NOMO-1 treated with dmso at 0.1 percent for 144 hours (cell line): ENCODE results near the gene RHOD.

Source experiments
- DNase-seq: peaks from one replicate; lab custom pipeline; 2025; ENCODE audit not compliant: unreplicated experiment; lab: John Stamatoyannopoulos, UW

The RHOD gene, protein sequence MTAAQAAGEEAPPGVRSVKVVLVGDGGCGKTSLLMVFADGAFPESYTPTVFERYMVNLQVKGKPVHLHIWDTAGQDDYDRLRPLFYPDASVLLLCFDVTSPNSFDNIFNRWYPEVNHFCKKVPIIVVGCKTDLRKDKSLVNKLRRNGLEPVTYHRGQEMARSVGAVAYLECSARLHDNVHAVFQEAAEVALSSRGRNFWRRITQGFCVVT

DNA sequence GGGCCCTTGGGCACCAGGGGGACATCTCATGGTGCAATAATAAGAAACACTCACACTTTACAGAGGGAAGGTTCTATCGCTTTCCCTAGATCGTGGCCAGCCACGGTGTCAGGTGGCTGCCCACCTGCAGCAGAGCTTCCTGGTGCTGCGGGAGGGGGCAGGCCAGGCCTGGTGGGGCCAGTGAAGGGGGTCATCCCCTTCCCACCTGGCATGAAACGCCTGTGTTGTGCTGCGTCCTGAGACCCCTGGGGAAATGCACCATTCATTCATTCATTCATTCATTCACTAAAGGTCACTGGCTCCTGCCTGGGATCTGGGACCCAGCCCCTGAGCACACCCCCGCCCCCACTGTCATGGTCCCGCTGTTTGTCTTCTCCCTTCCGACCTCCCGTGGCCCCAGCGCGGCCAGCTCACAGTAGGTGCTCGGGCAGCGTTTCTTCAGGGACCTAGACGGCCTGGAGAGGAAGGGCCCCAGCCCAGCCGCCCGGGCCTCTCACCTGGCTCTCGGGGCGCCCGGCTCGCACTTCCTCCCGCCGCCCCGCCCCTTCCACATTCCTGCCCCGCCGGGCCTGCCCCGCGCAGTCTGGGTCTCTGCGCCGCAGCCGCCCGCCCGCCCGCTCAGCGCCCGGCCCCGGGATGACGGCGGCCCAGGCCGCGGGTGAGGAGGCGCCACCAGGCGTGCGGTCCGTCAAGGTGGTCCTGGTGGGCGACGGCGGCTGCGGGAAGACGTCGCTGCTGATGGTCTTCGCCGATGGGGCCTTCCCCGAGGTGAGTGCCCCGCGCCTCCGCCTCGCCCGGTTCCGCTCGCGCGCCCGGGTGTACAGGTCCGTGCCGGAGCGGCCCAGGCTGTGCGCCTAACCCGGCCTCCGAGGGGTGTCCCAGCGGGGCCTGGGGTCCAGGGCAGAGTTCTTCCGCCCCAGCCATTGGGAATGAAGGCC is at the start of gene RHOD:
RHOD (plus strand) TSS at position 581 of the 938 bp plus-strand sequence; CDS start at position 637, 56 bp downstream.
- DNase-seq: no peak

DNA sequence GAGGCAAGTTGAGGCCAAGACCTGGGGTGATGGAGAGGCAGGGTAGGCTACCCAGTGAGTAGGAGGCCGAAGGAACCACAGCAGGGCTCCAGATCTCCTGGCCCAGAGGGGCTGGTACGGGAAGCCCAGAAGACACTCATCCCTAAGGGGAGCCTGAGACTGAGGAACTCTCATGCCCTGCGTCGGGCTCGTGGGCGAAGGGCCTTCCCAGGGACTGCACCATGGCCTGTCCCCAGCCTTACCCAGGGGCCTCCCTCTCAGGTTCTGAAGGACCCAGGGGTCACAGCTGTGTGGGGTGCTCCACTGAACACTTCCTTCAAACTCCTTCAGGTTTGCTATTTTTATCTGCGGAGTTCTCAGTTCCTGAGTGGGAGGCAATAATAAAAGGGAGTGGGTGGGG is 49.5 kb upstream of the RHOD start:
- no peak for DNase-seq

DNA sequence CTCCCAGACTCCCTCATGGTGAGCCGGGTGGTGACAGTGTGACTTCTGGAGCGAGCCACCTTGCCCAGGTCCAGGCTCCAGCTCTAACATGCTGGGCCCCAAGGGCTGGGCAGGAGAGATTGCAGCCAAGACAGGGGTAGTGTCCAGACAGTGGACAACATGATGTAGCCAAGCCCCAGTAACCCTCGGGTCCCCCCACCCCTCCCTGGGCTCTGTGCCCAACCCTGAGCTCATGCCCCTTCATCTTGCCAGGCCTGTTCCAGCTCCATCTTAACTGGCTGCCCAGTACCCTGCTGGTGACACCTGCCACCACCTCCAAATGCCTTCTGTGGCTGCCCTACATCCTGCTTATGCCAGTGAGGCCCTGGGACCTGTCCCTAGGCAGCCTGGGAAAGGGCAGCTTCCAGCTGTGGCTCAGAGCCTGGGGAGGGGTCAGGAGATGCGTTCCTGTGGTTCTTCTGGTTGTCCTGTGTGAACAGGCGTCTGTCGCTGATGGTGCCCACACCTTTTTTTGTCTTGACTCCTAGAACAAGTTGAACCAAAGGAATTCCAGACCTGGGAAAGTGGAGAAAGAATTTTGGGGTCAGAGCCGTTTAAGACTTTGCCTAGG is 46.2 kb upstream of the RHOD start:
- DNase-seq: no peak

DNA sequence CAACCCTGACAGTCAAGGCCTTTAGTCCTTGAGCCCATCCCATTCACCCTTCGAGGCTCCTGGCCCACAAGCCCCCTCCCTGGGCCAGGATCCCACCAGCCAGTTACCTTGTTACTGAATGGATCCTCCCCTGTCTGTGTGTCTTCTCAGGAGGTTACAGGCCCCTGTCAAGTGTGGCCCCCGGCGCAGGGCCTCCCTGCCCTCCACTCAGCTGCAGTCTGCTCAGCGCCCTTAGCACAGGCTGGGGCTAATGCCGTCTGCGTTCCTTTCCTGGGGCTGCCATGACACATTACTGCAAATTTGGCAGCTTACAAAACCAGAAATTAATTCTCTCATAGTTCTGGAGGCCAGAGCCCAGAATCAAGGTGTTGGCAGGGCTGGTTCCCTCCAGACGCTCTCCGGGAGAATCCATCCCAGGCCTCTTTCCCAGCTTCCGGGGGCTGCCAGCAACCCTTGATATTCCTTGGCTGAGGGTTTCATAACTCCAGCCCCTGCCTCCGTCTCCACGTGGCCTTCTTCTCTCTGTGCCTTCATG is 43.1 kb upstream of the RHOD start:
- DNase-seq: no peak

DNA sequence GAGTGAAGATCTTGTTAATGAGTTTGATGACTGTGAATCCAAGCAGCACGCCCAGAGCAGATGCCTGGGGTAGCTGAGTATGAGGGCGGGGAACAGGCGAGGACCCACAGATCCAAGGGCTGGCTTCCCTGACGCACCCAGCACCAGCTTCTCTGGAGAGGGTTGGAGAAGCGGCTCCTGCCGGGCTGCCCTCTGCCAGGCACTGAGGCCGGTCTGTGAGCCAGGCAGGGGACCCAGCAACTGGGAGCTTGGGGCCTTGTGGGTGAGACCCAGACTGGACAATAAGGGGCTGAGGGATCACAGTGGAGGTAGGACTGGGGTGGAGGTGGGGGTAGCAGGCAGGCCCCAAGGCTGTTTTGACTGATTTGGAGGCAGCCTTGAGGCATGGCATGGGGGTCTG is 42.3 kb upstream of the RHOD start:
- DNase-seq: no peak

DNA sequence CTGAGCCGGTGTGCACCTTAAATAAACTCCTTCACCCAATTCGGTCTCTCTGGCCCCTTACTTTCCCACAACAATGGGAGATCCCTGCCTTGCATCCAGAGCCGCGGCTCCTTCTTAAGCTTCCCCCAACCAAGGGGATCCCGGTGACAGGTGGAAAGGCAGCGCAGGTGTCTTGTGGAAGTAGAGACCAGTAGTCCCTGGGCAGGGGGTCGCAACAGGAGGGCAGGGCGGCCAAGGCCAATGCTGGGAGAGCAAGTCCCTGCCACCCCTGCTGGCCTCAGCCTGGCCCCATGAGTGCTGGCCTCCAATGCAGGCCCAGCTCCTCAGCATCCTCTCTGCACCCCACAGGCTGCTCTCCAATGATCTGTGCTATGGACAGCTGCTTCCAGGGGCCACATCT is 41.6 kb upstream of the RHOD start:
- DNase-seq: no peak

DNA sequence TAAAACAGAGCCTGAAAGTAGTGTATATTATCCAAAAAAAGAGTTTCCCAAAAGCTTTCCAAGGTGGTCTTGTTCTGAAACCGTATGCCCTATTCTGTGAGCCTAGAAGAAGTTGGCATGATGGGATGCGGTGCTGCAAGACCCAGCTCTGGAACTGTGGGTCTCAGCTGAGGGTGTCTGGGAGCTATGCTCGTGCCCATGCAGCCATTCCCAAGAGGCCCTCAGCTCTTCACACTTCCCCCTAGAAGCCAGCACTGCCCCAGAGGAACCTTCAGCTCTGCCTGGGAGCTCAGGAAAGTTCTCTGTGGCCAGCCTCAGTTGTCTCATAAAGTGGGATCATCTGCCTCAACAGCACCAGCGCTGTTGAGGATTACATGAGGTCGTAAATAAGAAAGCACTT is 40.1 kb upstream of the RHOD start:
- no peak for DNase-seq

DNA sequence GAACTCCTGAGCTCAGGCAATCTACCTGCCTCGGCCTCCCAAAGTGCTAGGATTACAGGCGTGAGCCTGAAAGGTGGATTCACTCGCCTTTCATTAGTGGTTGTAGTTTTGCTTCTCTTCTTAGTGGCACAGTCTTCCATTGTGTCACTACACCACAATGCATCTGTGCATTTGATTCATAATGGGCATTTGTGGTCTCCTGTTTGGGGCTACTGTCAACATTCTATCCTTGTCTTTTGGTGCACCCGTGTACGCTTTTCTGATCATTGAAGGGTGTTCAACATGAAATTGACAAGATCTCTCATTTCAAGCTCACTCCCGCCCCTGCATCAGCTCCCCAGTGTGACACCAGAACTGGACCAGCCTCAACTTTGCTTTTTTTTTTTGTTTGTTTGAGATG is 35.7 kb upstream of the RHOD start:
- DNase-seq: no peak

DNA sequence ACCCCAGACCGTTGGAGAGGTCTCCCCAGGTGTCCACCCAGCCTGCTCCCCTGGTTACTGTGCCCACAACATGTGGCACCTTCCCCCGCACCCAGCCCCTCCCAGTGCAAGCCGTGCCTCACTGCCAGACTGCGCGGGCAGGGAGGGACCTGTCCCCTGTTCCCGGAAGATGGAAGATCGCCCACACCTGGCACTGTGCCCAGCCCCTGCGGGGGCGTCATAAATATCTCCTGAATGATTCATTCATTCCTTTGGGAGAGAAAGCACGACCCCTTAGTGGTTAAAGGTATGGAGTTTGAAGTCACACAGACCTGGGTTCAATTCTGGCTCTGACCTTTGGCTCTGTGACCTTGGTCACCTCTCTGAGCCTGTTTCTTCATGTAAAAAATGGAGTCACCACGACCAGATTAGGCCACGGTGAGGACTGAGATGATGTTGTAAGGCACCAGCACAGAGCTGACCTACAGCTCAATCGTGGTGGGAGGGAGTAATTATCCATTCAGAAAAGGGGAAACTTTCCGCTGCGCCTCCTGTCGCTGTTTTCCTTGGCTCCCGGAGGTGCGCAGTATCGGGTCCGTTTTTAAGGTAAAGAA is 34.2 kb upstream of the RHOD start:
- no peak for DNase-seq

DNA sequence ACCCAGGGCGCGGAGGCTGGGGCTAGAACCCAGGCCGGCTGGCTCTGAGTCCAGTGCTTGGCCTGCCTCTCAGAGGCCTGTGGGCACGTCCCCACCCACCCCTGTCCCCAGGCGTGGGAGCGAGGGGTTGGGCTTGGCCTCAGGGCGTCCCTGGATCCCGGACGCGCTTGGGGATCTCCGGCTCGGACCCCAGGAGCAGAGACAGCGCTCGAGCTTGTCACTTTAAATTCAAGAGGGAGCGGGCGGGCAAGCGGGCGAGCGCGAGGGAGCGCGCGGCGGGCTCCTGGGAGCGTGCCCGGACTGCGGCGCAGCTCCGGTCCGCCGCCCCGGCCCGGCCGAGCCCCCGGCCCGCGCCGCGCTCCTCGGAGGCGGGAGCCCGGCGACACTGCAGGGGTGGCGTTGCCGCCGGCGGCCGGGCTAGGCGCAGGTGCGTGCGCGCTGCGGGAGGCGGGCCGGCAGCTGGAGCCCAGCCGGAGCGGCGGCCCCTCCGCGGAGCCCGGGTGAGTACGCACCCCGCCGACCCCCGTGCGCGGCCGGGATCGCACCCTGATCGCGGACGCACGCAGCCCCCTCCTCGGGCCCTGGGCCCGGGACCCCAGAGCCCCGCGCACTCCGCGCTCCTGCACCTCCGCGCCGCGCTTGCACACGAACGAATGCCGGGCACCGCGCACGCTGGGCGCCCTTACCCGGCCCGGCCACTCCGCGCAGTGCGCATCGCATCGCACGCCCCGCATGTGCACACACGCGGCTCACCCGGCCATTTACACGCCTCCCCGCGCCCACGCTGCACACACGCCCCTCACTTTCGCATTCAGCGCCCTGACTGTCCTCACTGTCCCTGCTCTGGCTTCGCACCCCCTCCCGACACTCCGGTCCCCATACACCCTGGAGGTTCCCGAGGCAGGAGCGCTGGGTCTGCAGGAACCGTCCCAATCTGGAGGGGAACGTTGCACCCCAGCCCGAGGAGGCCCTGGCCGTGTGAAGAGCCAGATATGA is 33.4 kb upstream of the RHOD start, which contains the start of gene SYT12:
SYT12 (plus strand) TSS at position 174 of the 996 bp plus-strand sequence. CDS start 7,011 bp downstream, outside the sequence.
- DNase-seq: no peak

DNA sequence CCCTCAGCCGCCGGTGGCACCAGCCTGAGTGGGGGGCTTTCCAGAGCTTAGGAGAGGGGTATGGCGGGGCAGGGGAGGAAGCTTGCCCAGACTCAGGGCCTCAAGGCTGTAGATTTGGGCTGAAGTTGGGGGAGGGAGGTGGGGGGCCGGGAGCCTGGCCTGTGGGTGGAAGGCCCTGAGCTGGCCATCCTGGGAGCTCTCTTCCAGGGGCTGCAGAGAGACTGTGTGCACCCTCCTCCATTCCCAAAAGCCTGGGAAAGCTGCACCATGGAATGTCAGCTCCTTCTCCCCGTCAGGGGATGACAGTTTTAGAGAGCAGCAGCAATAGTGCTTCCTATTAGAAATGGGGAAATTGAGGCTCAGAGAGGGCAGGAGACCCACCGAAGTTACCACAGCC is 32.7 kb upstream of the RHOD start:
- DNase-seq: no peak

DNA sequence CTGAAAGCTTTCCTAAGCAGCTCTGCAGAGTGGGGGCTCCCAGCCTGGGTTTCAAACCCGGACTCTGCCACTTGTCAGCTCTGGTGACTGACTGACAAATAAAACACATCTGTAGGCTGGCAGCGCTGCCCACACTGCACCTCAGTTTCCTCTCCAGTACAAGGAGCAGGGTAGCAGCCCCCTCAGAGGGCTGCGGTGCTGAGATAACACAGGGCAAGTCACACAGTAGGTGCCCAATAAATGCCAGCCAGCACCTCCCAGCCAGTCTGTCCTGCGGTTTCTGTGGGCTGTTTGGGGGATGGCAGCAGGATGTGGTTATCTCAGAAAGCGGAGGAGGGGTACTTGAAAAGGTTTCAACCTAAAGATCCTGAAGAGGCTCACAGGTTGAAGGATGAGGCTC is 32.2 kb upstream of the RHOD start:
- no peak for DNase-seq

DNA sequence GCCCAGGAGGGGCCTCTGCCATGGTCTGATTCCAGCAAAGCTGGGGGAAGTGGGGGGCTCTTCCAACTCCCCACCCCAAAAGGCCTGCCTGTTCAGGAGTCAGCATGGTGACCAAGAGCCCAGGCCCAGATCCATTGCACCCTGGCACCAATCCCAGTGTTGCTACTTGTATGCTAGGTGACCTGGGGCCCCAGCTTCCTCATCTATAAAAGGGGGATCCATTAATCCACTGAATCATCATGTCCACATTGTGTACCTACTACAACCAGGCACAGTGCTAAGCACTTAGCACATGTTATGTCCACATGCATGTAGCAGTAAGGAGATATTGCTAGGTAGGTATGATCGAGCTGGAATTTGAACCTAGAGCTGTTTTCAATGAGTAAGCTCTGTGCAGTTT is 31.7 kb upstream of the RHOD start:
- no peak for DNase-seq

DNA sequence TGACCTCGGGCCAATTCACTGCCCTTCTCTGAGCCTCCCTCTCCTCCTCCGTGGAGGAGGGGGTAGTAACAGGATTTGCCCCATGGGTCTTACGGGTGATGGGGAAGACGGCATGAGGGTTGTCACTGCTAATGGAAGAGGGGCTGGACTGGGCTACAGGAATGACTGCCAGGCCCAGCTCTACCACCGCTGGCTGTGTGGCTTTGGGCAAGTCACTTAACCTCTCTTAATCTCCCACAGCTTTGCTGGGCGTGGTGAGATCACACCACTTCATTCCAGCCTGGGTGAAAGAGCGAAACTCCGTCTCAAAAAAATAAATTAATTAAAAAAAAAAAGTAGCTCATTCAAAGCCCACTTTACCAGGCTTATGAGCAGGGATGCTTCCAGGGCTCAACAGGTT is 30.9 kb upstream of the RHOD start:
- no peak for DNase-seq

DNA sequence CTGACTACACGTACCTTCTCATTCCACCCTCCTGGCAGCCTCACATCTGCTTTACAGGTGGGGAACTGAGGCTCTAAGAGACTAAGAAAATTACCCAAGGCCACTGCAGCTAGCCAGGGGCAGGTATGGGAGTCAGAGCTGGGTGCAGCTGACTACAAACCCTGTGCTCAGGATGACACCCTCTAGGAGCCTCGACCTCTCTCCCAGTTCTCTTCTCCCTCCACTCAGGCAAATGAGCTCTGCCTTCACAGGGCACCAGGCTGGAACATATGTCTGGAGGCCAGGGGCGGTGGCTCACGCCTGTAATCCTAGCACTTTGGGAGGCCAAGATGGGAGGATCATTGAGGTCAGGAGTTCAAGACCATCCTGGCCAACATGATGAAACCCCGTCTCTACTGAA is 29.7 kb upstream of the RHOD start:
- DNase-seq: no peak

DNA sequence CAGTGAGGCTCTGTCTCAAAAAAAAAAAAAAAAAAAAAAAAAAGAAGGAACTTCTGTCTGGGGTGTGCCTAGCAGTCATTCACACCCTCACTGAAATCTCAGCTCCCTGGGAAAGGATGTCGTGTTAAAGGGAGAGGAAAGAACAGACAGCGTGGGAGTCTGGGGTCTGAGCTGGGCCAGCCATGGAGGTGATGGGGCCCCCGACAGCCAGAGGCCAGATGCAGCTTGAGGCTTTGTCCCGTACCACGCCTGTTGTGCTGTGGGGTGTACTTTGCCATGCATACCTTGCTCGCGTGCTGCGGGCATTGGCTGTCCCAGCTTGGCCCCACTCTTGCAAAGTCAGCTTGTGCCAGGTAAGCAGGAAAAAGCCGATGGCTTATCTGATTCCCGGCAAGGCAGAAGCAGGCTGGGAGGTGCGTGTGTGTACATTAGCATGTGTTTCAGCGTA is 29.1 kb upstream of the RHOD start:
- DNase-seq: no peak

DNA sequence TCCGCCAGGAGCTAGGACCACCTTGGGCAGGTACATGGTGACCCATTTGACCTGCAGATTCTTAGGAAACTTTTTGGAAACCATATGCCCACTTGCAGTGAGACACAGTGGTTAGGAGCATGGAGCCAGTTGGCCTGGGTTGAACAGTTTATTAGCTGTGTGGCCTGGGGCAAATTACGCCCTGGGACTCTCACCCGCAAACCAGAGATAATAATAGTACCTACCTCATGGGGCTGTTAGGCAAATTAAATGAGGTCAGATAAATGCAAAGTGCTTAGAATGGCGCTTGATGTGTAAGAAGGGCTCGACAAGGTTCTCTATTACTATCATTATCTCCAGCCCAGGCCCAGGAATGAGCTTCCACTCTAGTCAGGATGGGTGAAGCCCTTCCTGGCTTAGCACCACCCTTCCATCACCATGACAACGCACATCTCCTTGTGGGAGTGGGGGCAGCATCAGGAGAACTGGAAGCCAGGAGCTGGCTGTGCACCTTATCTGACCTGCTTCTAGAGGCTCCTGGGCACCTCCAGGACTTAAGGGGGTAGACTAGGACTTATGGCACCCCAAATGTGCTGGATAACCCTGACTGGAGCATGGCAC is 28.6 kb upstream of the RHOD start:
- no peak for DNase-seq

DNA sequence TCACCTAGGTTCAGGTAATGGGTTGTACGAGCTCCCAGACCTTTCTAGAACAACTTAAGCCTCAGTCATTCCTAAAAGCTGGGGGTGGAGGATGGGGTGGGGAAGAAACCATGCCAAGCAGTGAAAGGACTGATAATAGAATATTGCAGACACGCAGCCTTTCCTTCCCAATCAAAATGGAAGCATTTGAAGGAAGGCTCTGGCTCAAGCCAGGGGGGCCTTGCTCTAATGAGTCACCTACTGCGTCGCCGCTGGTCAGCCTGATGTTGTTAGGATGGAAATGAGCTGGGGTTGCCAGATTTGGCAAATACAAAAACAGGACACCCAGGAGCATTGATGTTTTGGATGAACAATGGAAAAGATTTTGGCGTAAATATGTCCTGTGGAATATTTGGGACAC is 27.5 kb upstream of the RHOD start:
- DNase-seq: no peak

DNA sequence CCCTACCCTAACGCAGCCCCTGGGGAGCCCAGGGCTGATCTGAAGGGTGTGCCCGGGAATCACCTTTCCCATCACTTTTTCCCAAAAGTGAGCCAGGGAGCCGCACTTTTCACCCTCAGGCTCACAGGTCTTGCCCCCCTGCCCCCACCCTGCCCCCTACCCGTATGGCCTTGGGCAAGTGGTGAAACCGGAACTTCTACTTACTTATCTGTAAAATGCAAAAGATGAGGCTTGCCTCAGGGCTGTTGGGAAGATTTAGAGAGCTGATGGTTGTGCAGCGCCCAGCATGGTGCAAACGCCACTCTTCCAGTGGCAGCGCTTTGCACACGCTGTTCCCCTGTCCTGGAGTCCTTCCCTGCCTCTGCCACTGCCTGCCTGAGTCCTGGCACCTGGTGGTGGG is 25.7 kb upstream of the RHOD start:
- DNase-seq: peak; percentile 8
